Erythroblast (primary cell): ENCODE results near the gene POLE.

Experiments
- GATA1 ChIP-seq: IDR thresholded peaks from 2 replicates; pipeline ENCODE4 v1.6.1; 2011; ENCODE audit warnings: low read depth, mild to moderate bottlenecking, control low read depth, low read length, moderate library complexity
- POLR2A ChIP-seq: IDR thresholded peaks from 2 replicates; pipeline ENCODE4 v1.6.1; 2011; ENCODE audit warnings: mild to moderate bottlenecking, low read length

- TF ChIP-seq POLR2A, result no peak
- no peak for TF ChIP-seq GATA1
Measured at GRCh38 chr12:132630672-132631071, 56.5 kb downstream of the POLE start.
